OCI-LY7 (cell line): ENCODE results near the gene DUSP7. TPM values are rescaled to one million over a fixed set of nuclear protein-coding genes. Genes with fewer than 3 reads are reported as not detected.

Experiments
- BruUV-seq: library from RNA; stranded (reverse); fragments of 400-500 nt; replicated peaks from 2 replicates; lab custom pipeline; 2021; lab: Mats Ljungman, UMichigan
- CTCF ChIA-PET: fragments of 300-600 bp; sonication (Branson Sonifier 250); formaldehyde crosslinking; loops from one replicate; lab custom pipeline; 2022; ENCODE audit warnings: antibody characterized with exemption; ENCODE audit not compliant: unreplicated experiment; lab: Charles Lee
- POLR2A ChIA-PET: fragments of 300-600 bp; sonication (Branson Sonifier 250); formaldehyde crosslinking; loops from one replicate; lab custom pipeline; 2022; ENCODE audit warnings: antibody characterized with exemption; lab: Charles Lee
- DNase-seq: peaks from one replicate; pipeline ENCODE4 v3.0.0-alpha.2; 2015; ENCODE audit warnings: low spot score
- H2AFZ ChIP-seq: fragments of 200-600 bp; sonication (generic), shearing (Covaris generic); 2 replicates; pipeline ENCODE4 v1.6.1; 2014; ENCODE audit warnings: mild to moderate bottlenecking, antibody characterized with exemption, low read length, moderate library complexity
- H3K27ac ChIP-seq: fragments of 200-600 bp; sonication (generic); 2 replicates; pipeline ENCODE4 v1.5.1; 2014; ENCODE audit warnings: mixed run types, low read depth, mild to moderate bottlenecking, moderate library complexity, low read length, inconsistent platforms; ENCODE audit not compliant: poor library complexity, severe bottlenecking
- H3K36me3 ChIP-seq: fragments of 200-600 bp; sonication (generic); 2 replicates; pipeline ENCODE4 v1.6.1; 2014; ENCODE audit warnings: mild to moderate bottlenecking, antibody characterized with exemption, low read length, moderate library complexity, mixed read lengths; ENCODE audit not compliant: insufficient read depth
- H3K4me1 ChIP-seq: fragments of 200-600 bp; sonication (generic); 2 replicates; pipeline ENCODE4 v1.5.1; 2014; ENCODE audit warnings: mild to moderate bottlenecking, low read length; ENCODE audit not compliant: insufficient read depth, poor library complexity, severe bottlenecking
- H3K4me2 ChIP-seq: fragments of 200-600 bp; sonication (generic); 2 replicates; pipeline ENCODE4 v1.6.1; 2014; ENCODE audit warnings: mild to moderate bottlenecking, low read length
- H3K4me3 ChIP-seq: fragments of 200-600 bp; sonication (generic); 2 replicates; pipeline ENCODE4 v1.5.1; 2014; ENCODE audit warnings: mild to moderate bottlenecking, low read depth, low read length; ENCODE audit not compliant: poor library complexity, severe bottlenecking
- H3K79me2 ChIP-seq: fragments of 200-600 bp; sonication (generic); 2 replicates; pipeline ENCODE4 v1.6.1; 2016; ENCODE audit warnings: low read depth, mild to moderate bottlenecking, low read length, moderate library complexity, mixed read lengths; ENCODE audit not compliant: insufficient read depth
- H3K9me2 ChIP-seq: fragments of 200-600 bp; sonication (generic); 2 replicates; pipeline ENCODE4 v1.6.1; 2016; ENCODE audit warnings: mild to moderate bottlenecking, low read length, mixed read lengths; ENCODE audit not compliant: insufficient read depth
- H3K9me3 ChIP-seq: fragments of 200-600 bp; sonication (generic); 2 replicates; pipeline ENCODE4 v1.6.1; 2014; ENCODE audit warnings: mild to moderate bottlenecking, mixed run types, low read length, mixed read lengths
- H4K20me1 ChIP-seq: fragments of 200-600 bp; sonication (generic); 2 replicates; pipeline ENCODE4 v1.6.1; 2014; ENCODE audit warnings: mild to moderate bottlenecking, antibody characterized with exemption, low read length, moderate library complexity, mixed read lengths; ENCODE audit not compliant: insufficient read depth
- CTCF ChIP-seq: fragments of 200-600 bp; sonication (generic); conservative IDR thresholded peaks from 2 replicates; pipeline ENCODE4 v1.5.1; 2014; ENCODE audit warnings: mild to moderate bottlenecking, antibody characterized with exemption, low read length, moderate library complexity, mixed read lengths
- EZH2phosphoT487 ChIP-seq: fragments of 200-600 bp; sonication (generic); IDR thresholded peaks from 2 replicates; pipeline ENCODE4 v1.6.1; 2018; ENCODE audit warnings: low read depth, borderline replicate concordance, mild to moderate bottlenecking, mixed run types, antibody characterized with exemption, low read length, moderate library complexity, mixed read lengths
- intact Hi-C: fragments of 100-400 bp; cut with micrococcal nuclease; formaldehyde crosslinking; loops from one replicate; pipeline ENCODE4 v1.10.0; 2022; ENCODE audit not compliant: unreplicated experiment
- total RNA-seq, 2 experiments: library from RNA; depleted of rRNA in 1 of 2; stranded (reverse); fragments of >200 nt in 1 of 2; shearing (Covaris generic) in 1 of 2; gene quantifications; 2 replicates each; pipeline ENCODE4 v1.2.3, GENCODE V29; 2014 to 2022

The DUSP7 gene
- total RNA-seq, 2 experiments from 2014 or later: 11.4 to 14.4 TPM

DNA sequence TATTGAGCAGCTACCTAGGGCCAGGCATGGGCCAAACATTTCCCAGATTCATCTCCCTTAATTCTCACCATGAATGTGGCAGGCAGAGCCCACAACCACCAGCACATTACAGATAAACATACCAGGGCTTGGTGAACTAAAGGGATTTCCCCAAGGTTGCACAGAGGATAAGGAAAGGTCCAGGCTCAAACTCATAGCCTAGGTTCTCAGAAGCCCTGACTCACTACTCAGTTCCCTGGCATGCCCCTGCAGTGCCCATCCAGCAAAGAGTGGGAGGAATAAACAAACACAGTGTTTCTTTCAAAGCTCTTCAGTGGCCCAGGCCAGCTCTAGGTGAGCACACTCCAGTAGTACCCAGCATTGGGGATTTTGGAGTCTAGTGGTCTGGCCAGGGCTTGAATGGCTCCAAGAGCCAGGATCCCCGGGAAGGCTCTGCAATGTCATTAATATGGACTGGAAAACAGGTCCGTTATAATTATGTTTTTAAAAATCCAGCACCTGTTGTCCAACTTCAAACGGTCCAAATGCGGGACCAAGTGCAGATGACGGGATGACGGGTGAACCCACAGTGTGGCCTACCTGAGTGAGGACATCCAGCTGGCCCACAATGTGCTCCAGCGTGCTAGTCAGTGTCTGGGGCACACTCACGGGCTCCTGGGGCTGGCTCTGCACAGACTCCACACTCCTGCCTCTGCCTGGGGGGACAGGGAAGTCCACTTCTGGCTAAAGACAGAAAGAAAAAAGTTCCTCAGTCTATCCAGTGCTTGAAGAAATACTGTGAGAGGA, 39.8 kb upstream of the DUSP7 start:
- Histone ChIP-seq H2AFZ (no peak overlapping the region), H3K9me2 (no peaks in the 10 kb centered on the region), H3K79me2 (no peaks in the 10 kb centered on the region), H3K27ac (no peak overlapping the region), H3K4me1 (no peaks in the 10 kb centered on the region), H3K36me3 (peaks cover 78% of the 10 kb centered on the region), H3K9me3 (no peaks in the 10 kb centered on the region), H4K20me1 (no peaks in the 10 kb centered on the region), H3K4me2 (no peak overlapping the region), H3K4me3 (no peak overlapping the region)
- DNase-seq: no peak
- ChIA-PET CTCF (no interaction called here), POLR2A (no interaction called here)
- BruUV-seq: no TSS peak
- TF ChIP-seq EZH2phosphoT487: no peak
- no peak for TF ChIP-seq CTCF
- intact Hi-C loops: no loop called here

DNA sequence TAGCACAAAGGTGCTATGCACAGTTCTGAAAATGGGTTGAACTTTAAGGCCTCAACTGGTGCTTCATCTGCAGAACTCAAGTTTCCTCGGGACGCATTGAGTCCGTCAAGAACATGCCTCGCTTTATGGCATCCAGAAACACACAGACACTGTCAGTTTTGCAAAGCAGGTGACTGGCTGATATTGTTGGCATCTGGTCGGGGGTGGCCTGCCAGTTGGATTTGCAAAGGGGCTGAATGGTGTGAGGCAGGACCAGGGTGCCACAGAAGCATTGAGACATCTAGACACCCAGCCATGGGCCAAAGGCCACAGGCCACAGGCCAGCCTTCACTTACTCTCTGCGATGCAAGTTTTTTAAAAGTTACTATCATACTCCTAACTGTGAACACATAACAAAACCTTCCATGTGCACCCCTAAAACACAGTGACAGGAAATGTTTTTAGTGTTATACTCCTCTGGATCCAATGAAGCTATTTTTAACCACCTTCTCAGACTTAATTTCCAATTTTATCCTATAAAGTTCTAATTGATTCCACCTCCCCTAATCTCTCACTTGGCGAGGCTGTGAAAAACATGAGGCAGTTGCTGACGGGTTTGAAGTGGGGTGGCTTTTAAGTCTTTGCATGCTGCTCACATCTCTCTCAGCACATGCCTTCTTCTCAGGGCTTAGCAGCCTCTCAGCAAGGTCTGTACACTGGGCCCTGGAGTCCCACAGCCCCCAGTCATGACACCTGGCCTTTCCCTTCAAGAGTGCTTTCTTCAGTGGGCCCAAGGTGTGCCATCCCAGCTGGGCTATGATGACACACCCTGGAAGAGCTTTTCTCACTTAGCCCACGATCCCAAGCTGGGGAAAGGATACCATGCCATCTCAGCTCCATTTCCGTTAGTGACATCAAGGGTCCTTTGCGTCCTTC, 38.5 kb upstream of the DUSP7 start:
- BruUV-seq: no TSS peak
- TF ChIP-seq EZH2phosphoT487: no peak
- TF ChIP-seq CTCF: no peak
- H3K4me1 ChIP-seq: no peaks in the 10 kb centered on the region
- H3K9me3 ChIP-seq: no peaks in the 10 kb centered on the region
- H3K27ac ChIP-seq: no peak overlapping the region
- intact Hi-C loops: no loop called here
- ChIA-PET CTCF (no interaction called here), POLR2A (interaction anchor here (0.6 kb wide), 1 partner anchor 624 kb away, joined by 4 read pairs; no protein-coding TSS in a partner anchor)
- no peak overlapping the region for H3K4me3 ChIP-seq
- no peaks in the 10 kb centered on the region for H3K79me2 ChIP-seq
- no peaks in the 10 kb centered on the region for H3K9me2 ChIP-seq
- DNase-seq: no peak
- no peak overlapping the region for H2AFZ ChIP-seq
- H3K4me2 ChIP-seq: no peak overlapping the region
- H3K36me3 ChIP-seq: peaks cover 65% of the 10 kb centered on the region; the same call in 1 of the 2 replicates
- H4K20me1 ChIP-seq: no peaks in the 10 kb centered on the region
